Kasumi-1 (cell line): ENCODE measurements around the gene PLD6.
"Not testable (repeated sequence)": the region's sequence is repeated elsewhere in the genome, so short reads cannot be mapped to it uniquely, and the experiment has no call there.

Experiments
- DNase-seq, 2 experiments: peaks; one replicate each; lab custom pipeline; 2025; lab: John Stamatoyannopoulos, UW

PLD6 gene

GRCh38 chr17:17201271-17201670, 4.9 kb downstream of the PLD6 start:
- no peak for DNase-seq

- no peak for DNase-seq
Measured at GRCh38 chr17:17200831-17201230, 5.3 kb downstream of the PLD6 start.

- DNase-seq: no peak
Measured at GRCh38 chr17:17200311-17200710, 5.8 kb downstream of the PLD6 start.

- no peak for DNase-seq
Measured at GRCh38 chr17:17198281-17198680, 7.9 kb downstream of the PLD6 start.

GRCh38 chr17:17196776-17197175, 9.4 kb downstream of the PLD6 start:
- no peak for DNase-seq

GRCh38 chr17:17195466-17195865, 10.7 kb downstream of the PLD6 start:
- DNase-seq: not testable (repeated sequence)

- DNase-seq: no peak
Measured at GRCh38 chr17:17191961-17192381, 14.2 kb downstream of the PLD6 start.

GRCh38 chr17:17191346-17191792, 14.8 kb downstream of the PLD6 start:
- DNase-seq: no peak

GRCh38 chr17:17190188-17190587, 15.9 kb downstream of the PLD6 start:
- no peak for DNase-seq

- DNase-seq: no peak
Measured at GRCh38 chr17:17189559-17189958, 16.6 kb downstream of the PLD6 start.

GRCh38 chr17:17188586-17188985, 17.5 kb downstream of the PLD6 start:
- no peak for DNase-seq

GRCh38 chr17:17186551-17187505, 19.3 kb downstream of the PLD6 start:
- no peak for DNase-seq

GRCh38 chr17:17186051-17186450, 20.1 kb downstream of the PLD6 start:
- DNase-seq: no peak

- DNase-seq: not testable (repeated sequence)
Measured at GRCh38 chr17:17184985-17185757, 21.0 kb downstream of the PLD6 start.

GRCh38 chr17:17183744-17184143, 22.4 kb downstream of the PLD6 start:
- no peak for DNase-seq

- DNase-seq: no peak
Measured at GRCh38 chr17:17182598-17183136, 23.5 kb downstream of the PLD6 start.

- DNase-seq: no peak
Measured at GRCh38 chr17:17181666-17182597, 24.2 kb downstream of the PLD6 start.

GRCh38 chr17:17180741-17181525, 25.2 kb downstream of the PLD6 start:
- DNase-seq: no peak

GRCh38 chr17:17180141-17180603, 26.0 kb downstream of the PLD6 start:
- no peak for DNase-seq

GRCh38 chr17:17179371-17179827, 26.7 kb downstream of the PLD6 start:
- DNase-seq: no peak
